T-helper 22 cell (primary cell): ENCODE measurements around the gene ADRA2B.
"Not testable (repeated sequence)": the region's sequence is repeated elsewhere in the genome, so short reads cannot be mapped to it uniquely, and the experiment has no call there.

Source experiments
- DNase-seq: peaks from one replicate; pipeline ENCODE4 v3.0.0-alpha.2; 2020; ENCODE audit warnings: low read depth

The ADRA2B gene

DNA sequence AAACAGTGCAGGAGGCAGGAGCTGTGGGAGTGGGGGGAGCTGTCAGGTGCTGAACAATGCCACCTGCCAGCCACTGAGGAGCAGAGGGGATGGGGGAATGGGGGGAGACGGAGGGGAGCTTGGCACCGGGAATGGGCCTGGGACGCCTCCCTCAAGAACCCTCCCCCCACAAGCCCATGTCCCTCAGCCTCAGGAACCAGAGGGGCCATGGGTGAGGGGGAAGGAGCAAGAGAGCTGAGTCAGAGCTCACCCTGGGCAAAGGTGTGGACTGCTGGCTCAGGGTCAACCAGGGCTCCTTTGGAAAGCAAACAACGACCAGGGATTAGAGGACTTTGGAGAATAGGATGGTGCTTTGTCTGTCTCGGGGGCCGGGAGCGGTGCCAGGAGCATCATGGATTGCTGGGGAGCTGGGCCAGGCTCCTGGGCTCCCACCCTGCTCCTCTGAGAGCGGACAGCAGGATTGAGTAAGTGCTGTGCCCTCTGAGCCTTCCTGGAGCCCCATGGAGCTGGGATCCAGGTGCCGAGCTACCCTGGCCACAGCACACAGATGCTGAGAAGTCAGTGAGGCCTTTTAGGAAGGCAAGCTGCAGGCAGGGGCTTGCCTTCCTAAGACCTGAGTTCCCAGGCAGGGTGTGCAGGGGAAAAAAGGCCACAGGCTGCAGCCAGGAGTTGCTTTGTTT is 48.3 kb downstream of the ADRA2B start:
- DNase-seq: not testable (repeated sequence)

DNA sequence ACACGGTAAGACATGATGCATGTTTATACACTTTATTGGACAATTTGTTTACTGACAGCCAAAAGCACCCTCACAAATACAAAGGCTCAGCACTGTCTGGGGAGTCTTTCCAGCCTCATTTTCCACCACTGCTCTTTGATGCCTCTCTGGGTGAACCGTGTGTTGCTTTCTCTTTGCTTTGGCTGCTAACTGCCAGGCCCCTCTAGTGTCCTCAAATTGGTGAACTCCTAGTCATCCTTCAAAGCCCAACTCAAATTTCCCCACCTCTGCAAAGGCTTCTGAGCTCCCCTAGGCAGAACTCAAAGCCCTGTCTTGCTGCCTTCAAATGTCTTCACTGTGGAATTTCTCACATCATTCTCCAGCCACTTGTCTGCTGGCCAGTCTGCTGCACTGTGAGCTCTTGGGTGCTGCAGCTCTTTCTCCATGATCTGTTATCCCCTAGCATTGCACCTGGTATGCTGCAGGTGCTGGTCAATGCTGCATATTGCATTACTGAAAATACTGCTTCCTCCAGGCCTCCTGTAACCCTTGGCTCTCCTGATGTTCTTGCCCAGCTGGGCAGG is 49.2 kb downstream of the ADRA2B start:
- DNase-seq: not testable (repeated sequence)

- not testable (repeated sequence) for DNase-seq
These were observed 49.9 kb downstream of the ADRA2B start for GRCh38 chr2:96066511-96066910.

DNA sequence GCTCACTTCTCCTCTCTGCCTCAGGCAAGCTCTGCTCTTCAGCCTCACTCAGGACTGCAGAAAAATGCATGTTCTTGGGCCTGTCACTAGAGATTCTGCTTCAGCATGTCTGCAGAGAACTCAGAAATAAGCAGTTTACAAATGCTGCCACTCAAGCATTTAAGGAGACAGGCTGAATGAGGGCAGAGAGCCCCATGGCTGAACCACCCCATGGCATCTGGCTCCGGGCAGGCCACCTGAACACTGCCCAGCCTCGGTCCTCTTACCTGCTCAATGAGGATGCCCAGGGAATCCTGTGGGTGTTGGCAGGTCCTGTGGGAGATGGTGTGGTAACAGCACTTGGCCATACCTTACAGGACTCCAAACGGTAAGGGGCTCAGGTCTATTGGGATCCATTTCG is 50.4 kb downstream of the ADRA2B start:
- DNase-seq: not testable (repeated sequence)

- DNase-seq: no peak
These were observed 50.9 kb downstream of the ADRA2B start for GRCh38 chr2:96065381-96065930.

DNA sequence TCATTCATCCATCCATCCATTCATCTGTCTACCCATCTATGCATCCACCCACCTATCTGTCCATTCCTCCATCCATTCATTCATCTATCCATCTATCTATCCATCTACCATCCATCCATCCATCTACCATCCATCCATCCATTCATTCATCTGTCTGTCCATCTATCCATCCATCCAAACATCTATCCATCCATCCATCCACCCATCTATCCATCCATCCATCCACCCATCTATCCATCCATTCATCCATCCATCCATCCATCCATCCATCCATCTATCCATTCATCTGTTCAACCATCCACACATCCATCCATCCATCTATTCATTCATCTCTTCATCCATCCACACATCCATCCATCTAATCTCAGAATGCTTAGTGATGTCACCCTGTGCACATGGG is 51.6 kb downstream of the ADRA2B start:
- not testable (repeated sequence) for DNase-seq

GRCh38 chr2:96064047-96064675 is 52.2 kb downstream of the ADRA2B start:
- DNase-seq: not testable (repeated sequence)

- DNase-seq: not testable (repeated sequence)
These were observed 53.1 kb downstream of the ADRA2B start for GRCh38 chr2:96063116-96063899.
